ENCODE measurements around the gene STPG1. TPM values are rescaled to one million over a fixed set of nuclear protein-coding genes. Genes with fewer than 3 reads are reported as not detected.

STPG1 gene
- total RNA-seq, 1 donor from 2014 or later, result 4.2 TPM

DNA sequence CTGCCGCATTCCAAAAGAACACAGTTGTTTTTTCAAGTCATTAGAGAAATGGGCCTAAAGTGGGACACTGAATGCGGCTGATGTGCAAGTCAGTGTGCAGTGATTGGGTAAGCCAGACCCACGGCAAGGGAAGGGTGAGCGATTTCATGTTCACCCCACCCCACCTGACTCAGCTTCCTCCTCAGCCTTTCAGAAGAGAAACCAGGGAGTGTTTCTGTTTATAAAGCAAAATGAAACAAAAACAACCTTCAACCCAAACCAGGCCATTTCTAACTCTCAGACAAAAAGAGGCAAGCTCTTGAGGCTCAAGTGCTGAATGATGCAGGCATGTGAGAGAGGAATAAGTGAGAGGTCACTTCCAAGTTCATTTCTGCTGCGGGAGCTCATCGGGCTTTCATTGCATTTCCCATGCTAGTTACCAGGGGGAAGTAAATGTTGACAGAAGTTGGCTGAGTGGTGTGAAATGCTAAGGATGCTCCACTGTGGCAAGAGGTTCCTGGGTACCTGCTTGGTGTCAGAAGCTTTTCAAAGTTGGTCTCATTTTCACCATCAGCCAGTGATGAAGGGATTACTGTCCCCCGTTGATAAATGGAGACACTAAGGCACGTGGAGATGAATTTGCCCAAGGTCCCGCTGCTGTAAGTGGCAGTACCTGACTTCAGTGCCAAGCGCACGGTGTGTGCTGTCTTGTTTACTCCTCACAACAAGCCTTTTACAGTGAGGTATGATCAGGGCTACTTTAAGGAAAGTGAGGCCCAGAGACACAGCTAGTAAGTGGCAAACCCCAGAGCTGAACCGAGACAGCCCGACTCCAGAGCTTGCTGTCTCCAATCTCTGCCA is 29.1 kb downstream of the STPG1 start:
- H3K27me3 ChIP-seq, result no peaks in the 10 kb centered on the region
- DNase-seq (ENCODE audit: extremely low spot score in 2 of 2), result peak in 1 of 2 donors; percentile 69
- intact Hi-C loops (cut with DNase I), result no loop called here
- no peak overlapping the region for H3K4me3 ChIP-seq
- no peak for TF ChIP-seq POLR2A (IDR thresholded peaks at IDR 0.05)
- TF ChIP-seq POLR2AphosphoS5 (IDR thresholded peaks at IDR 0.05; ENCODE audit: insufficient read depth in 1 of 2, low read depth in 1 of 2), result peak in 1 of 2 donors; percentile 5
- no peaks in the 10 kb centered on the region for H3K9me3 ChIP-seq
- peaks cover 46% of the 10 kb centered on the region for H3K4me1 ChIP-seq
- H3K36me3 ChIP-seq, result no peaks in the 10 kb centered on the region
- peak overlapping the region; percentile 55 for H3K27ac ChIP-seq

- DNase-seq (ENCODE audit: extremely low spot score in 2 of 2), result no peak
- Histone ChIP-seq H3K4me1 (peaks cover 46% of the 10 kb centered on the region), H3K27ac (peak overlapping the region; percentile 55), H3K9me3 (no peaks in the 10 kb centered on the region), H3K4me3 (no peak overlapping the region), H3K36me3 (no peaks in the 10 kb centered on the region), H3K27me3 (no peaks in the 10 kb centered on the region)
- no peak for TF ChIP-seq POLR2AphosphoS5 (IDR thresholded peaks at IDR 0.05; ENCODE audit: insufficient read depth in 1 of 2, low read depth in 1 of 2)
- TF ChIP-seq CTCF (IDR thresholded peaks at IDR 0.05), result no peak
- TF ChIP-seq POLR2A (IDR thresholded peaks at IDR 0.05), result no peak
- intact Hi-C loops (cut with DNase I), result no loop called here
Observed at GRCh38 chr1:24383381-24383940, 30.1 kb downstream of the STPG1 start.

DNA sequence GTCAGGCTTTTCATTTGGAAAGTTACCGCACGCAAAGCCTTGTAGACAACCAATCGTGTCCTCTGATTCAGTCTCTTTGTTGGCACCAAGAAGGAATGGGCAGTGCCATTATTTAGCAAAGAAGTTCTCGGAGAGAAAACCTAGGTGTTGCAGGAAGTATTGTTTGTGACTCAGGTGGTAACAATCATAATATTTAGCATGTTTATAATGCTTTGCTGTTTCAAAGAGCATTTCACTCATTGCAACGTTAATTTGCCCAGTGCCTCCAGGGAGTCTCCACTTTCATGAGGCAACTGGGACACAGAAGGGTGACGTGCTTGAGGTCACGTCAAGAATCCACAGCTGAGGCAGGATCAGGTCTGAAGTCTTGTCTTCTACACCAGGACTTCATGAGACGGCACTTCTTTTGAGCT is 31.4 kb downstream of the STPG1 start:
- H3K36me3 ChIP-seq, result no peaks in the 10 kb centered on the region
- peak; percentile 67 to 72 for DNase-seq (ENCODE audit: extremely low spot score in 2 of 2)

DNA sequence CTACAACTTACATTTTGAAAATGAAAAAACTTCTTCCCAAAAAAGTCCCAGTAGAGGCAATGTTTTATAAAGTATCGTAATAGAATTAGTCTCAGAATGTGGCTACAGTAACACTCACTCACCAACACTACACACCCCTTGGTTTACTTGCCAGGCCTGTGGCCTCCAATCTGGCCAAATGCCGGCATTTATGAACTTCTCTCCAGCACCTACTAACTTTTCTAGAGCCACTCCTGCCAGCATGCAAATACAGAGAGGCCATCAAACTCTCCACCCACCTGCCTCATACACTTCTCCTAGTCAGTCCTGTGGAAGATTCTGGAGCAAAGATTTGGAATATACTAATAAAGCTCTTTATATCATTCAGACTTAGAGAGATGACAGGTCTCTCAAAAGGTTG is 32.3 kb downstream of the STPG1 start:
- H3K4me3 ChIP-seq, result no peak overlapping the region
- no peak for TF ChIP-seq POLR2A (IDR thresholded peaks at IDR 0.05)
- no peak for TF ChIP-seq POLR2AphosphoS5 (IDR thresholded peaks at IDR 0.05; ENCODE audit: insufficient read depth in 1 of 2, low read depth in 1 of 2)
- no peak for TF ChIP-seq CTCF (IDR thresholded peaks at IDR 0.05)
- H3K9me3 ChIP-seq, result no peaks in the 10 kb centered on the region
- peak; percentile 16 to 42 for DNase-seq (ENCODE audit: extremely low spot score in 2 of 2)
- H3K27me3 ChIP-seq, result no peaks in the 10 kb centered on the region
- H3K36me3 ChIP-seq, result no peaks in the 10 kb centered on the region
- peak overlapping the region; percentile 21 for H3K27ac ChIP-seq
- peaks cover 38% of the 10 kb centered on the region for H3K4me1 ChIP-seq
- intact Hi-C loops (cut with DNase I), result no loop called here

More for the DNA sequence above, 31.4 kb downstream of the STPG1 start:
- no peak overlapping the region for H3K27ac ChIP-seq
- H3K27me3 ChIP-seq, result no peaks in the 10 kb centered on the region
- H3K9me3 ChIP-seq, result no peaks in the 10 kb centered on the region
- intact Hi-C loops (cut with DNase I), result no loop called here
- no peak overlapping the region for H3K4me3 ChIP-seq
- no peak for TF ChIP-seq POLR2A (IDR thresholded peaks at IDR 0.05)
- peak in 1 of 2 donors; percentile 27 for TF ChIP-seq POLR2AphosphoS5 (IDR thresholded peaks at IDR 0.05; ENCODE audit: insufficient read depth in 1 of 2, low read depth in 1 of 2)
- peaks cover 46% of the 10 kb centered on the region for H3K4me1 ChIP-seq

GRCh38 chr1:24380508-24380907 is 33.1 kb downstream of the STPG1 start:
- peak overlapping the region; percentile 21 for H3K27ac ChIP-seq
- no peaks in the 10 kb centered on the region for H3K27me3 ChIP-seq
- no peak for TF ChIP-seq POLR2A (IDR thresholded peaks at IDR 0.05)
- no peak for TF ChIP-seq POLR2AphosphoS5 (IDR thresholded peaks at IDR 0.05; ENCODE audit: insufficient read depth in 1 of 2, low read depth in 1 of 2)
- no peak for TF ChIP-seq CTCF (IDR thresholded peaks at IDR 0.05)
- no peak overlapping the region for H3K4me3 ChIP-seq
- peak; percentile 54 to 61 for DNase-seq (ENCODE audit: extremely low spot score in 2 of 2)
- peaks cover 33% of the 10 kb centered on the region for H3K4me1 ChIP-seq
- H3K9me3 ChIP-seq, result no peaks in the 10 kb centered on the region
- H3K36me3 ChIP-seq, result no peaks in the 10 kb centered on the region
- intact Hi-C loops (cut with DNase I), result no loop called here

All from vagina (tissue), 2 donors.